NCI-H2081 treated with DMSO at 0.1 percent for 48 hours (cell line): ENCODE results near the gene HDGFL3.
"Not testable (repeated sequence)": the region's sequence is repeated elsewhere in the genome, so short reads cannot be mapped to it uniquely, and the experiment has no call there.

Source experiments
- DNase-seq: peaks from one replicate; lab custom pipeline; 2025; lab: John Stamatoyannopoulos, UW

Gene HDGFL3

GRCh38 chr15:83193721-83194120 is 13.9 kb downstream of the HDGFL3 start:
- no peak for DNase-seq

GRCh38 chr15:83192742-83193141 is 14.9 kb downstream of the HDGFL3 start:
- DNase-seq: no peak

- no peak for DNase-seq
These were observed 17.2 kb downstream of the HDGFL3 start for GRCh38 chr15:83190450-83190849.

- no peak for DNase-seq
These were observed 22.1 kb downstream of the HDGFL3 start for GRCh38 chr15:83185561-83185960.

GRCh38 chr15:83178869-83179325 is 28.7 kb downstream of the HDGFL3 start:
- DNase-seq: no peak

GRCh38 chr15:83178390-83178789 is 29.2 kb downstream of the HDGFL3 start:
- no peak for DNase-seq

- DNase-seq: no peak
These were observed 32.7 kb downstream of the HDGFL3 start for GRCh38 chr15:83174891-83175290.

GRCh38 chr15:83170474-83171165 is 37.0 kb downstream of the HDGFL3 start:
- no peak for DNase-seq

GRCh38 chr15:83169576-83169975 is 38.0 kb downstream of the HDGFL3 start:
- DNase-seq: not testable (repeated sequence)

- DNase-seq: no peak
These were observed 40.8 kb downstream of the HDGFL3 start for GRCh38 chr15:83166830-83167229.

- DNase-seq: no peak
These were observed 41.4 kb downstream of the HDGFL3 start for GRCh38 chr15:83166218-83166617.

GRCh38 chr15:83164771-83165404 is 42.7 kb downstream of the HDGFL3 start:
- DNase-seq: no peak

GRCh38 chr15:83164111-83164770 is 43.4 kb downstream of the HDGFL3 start:
- no peak for DNase-seq

- no peak for DNase-seq
These were observed 44.6 kb downstream of the HDGFL3 start for GRCh38 chr15:83163032-83163431.

GRCh38 chr15:83160741-83161140 is 46.9 kb downstream of the HDGFL3 start:
- DNase-seq: no peak

GRCh38 chr15:83158393-83158792 is 49.2 kb downstream of the HDGFL3 start:
- no peak for DNase-seq

- no peak for DNase-seq
These were observed 51.7 kb downstream of the HDGFL3 start for GRCh38 chr15:83155942-83156341.

GRCh38 chr15:83153288-83153687 is 54.3 kb downstream of the HDGFL3 start:
- DNase-seq: no peak

GRCh38 chr15:83144771-83145170 is 62.9 kb downstream of the HDGFL3 start:
- DNase-seq: no peak

- DNase-seq: not testable (repeated sequence)
These were observed 65.5 kb downstream of the HDGFL3 start for GRCh38 chr15:83142151-83142550.

- DNase-seq: no peak
These were observed 74.6 kb downstream of the HDGFL3 start for GRCh38 chr15:83132861-83133523.

GRCh38 chr15:83129791-83130190 is 77.8 kb downstream of the HDGFL3 start:
- DNase-seq: no peak
